ENCODE measurements around the gene LEMD1. TPM values are rescaled to one million over a fixed set of nuclear protein-coding genes. Genes with fewer than 3 reads are reported as not detected.

LEMD1 gene
- total and polyA plus RNA-seq, 10 donors: not detected

DNA sequence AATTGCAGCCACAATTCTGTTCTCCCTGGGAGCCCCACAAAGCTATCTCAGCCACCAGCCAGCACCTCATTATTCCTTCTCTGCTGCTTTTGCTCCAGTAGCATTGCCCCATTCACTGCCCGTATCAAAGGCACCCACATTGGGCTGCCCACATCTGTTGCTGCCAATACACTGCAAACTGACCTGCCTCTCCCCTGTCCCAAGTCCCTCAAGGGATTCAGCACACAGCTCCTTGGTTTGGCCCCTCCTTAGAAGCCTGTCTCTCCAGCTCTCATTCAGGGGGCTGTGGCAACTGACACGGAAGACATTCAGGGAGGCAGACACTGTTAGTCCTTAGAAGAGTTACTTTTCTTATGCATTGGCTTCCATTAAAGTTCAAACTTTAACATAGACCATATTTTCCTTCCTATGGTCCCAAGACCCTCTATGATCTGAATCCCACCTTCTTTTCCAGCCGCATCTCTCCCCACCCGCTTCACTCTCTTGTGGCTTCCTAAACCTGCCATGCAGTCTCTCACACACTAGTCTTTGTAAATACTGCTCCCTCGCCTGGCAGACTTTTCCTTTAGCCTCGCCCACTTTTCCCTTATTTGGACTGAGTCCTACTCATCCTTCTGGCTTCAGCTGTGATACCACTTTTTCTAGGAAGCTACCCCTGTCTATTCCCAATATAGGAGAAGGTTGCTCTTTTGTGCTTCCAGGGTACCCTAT is 45.9 kb downstream of the LEMD1 start:
- Histone ChIP-seq H3K9me3 (no peaks in the 10 kb centered on the region), H3K36me3 (no peaks in the 10 kb centered on the region), H3K4me3 (no peak overlapping the region), H3K27me3 (replicated peaks in 1 of 7) (peaks cover 0 to 38% (median 0%) of the 10 kb centered on the region in 7 donors), H3K4me1 (peaks cover 0 to 12% (median 0%) of the 10 kb centered on the region in 6 donors), H3K27ac (no peak overlapping the region)
- WGBS, 5 donors: 36 to 47% (median 43%) methylated on average over 6 of the region's 6 CpGs
- DNase-seq: no peak
- intact Hi-C loops (cut with DNase I; ENCODE audit: low total_unique reads): no loop called here
- TF ChIP-seq POLR2AphosphoS5 (IDR thresholded peaks at IDR 0.05) (no peak), POLR2A (IDR thresholded peaks at IDR 0.05) (no peak)
- TF ChIP-seq, protein P1, sequence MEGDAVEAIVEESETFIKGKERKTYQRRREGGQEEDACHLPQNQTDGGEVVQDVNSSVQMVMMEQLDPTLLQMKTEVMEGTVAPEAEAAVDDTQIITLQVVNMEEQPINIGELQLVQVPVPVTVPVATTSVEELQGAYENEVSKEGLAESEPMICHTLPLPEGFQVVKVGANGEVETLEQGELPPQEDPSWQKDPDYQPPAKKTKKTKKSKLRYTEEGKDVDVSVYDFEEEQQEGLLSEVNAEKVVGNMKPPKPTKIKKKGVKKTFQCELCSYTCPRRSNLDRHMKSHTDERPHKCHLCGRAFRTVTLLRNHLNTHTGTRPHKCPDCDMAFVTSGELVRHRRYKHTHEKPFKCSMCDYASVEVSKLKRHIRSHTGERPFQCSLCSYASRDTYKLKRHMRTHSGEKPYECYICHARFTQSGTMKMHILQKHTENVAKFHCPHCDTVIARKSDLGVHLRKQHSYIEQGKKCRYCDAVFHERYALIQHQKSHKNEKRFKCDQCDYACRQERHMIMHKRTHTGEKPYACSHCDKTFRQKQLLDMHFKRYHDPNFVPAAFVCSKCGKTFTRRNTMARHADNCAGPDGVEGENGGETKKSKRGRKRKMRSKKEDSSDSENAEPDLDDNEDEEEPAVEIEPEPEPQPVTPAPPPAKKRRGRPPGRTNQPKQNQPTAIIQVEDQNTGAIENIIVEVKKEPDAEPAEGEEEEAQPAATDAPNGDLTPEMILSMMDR (IDR thresholded peaks at IDR 0.05 in 8 of 11, conservative IDR thresholded peaks at IDR 0.05 in 3 of 11): peak in 1 of 11 experiments; percentile 14

- no peak overlapping the region for H3K27ac ChIP-seq
- 58 to 70% (median 63%) methylated on average over 10 of the region's 10 CpGs for WGBS, 5 donors
- peaks cover 0 to 34% (median 0%) of the 10 kb centered on the region in 7 donors for H3K27me3 ChIP-seq (replicated peaks in 1 of 7)
- no peak for DNase-seq
- H3K36me3 ChIP-seq: no peaks in the 10 kb centered on the region
- H3K4me3 ChIP-seq: no peak overlapping the region
- TF ChIP-seq, protein P1 (IDR thresholded peaks at IDR 0.05 in 8 of 11, conservative IDR thresholded peaks at IDR 0.05 in 3 of 11): no peak
- TF ChIP-seq POLR2A (IDR thresholded peaks at IDR 0.05): no peak
- TF ChIP-seq POLR2AphosphoS5 (IDR thresholded peaks at IDR 0.05): no peak
- no peaks in the 10 kb centered on the region for H3K9me3 ChIP-seq
- intact Hi-C loops (cut with DNase I; ENCODE audit: low total_unique reads): no loop called here
- peaks cover 0 to 12% (median 0%) of the 10 kb centered on the region in 6 donors for H3K4me1 ChIP-seq
These were observed 47.4 kb downstream of the LEMD1 start for GRCh38 chr1:205374210-205375078.

GRCh38 chr1:205373798-205374175 is 48.1 kb downstream of the LEMD1 start:
- Histone ChIP-seq H3K27ac (no peak overlapping the region), H3K36me3 (no peaks in the 10 kb centered on the region), H3K27me3 (replicated peaks in 1 of 7) (peaks cover 0 to 28% (median 0%) of the 10 kb centered on the region in 7 donors), H3K4me1 (peaks cover 0 to 12% (median 0%) of the 10 kb centered on the region in 6 donors), H3K4me3 (no peak overlapping the region), H3K9me3 (no peaks in the 10 kb centered on the region)
- intact Hi-C loops (cut with DNase I; ENCODE audit: low total_unique reads): no loop called here
- DNase-seq: no peak
- no peak for TF ChIP-seq POLR2AphosphoS5 (IDR thresholded peaks at IDR 0.05)
- TF ChIP-seq, protein P1 (IDR thresholded peaks at IDR 0.05 in 8 of 11, conservative IDR thresholded peaks at IDR 0.05 in 3 of 11): no peak
- no peak for TF ChIP-seq POLR2A (IDR thresholded peaks at IDR 0.05)
- WGBS, 5 donors: 76 to 91% (median 89%) methylated on average over 2 of the region's 2 CpGs

All from spleen (tissue), 11 donors.